Fibroblast of skin of left quadriceps (primary cell): ENCODE data around the gene SPAG4.

Experiments
- DNase-seq, 2 experiments: peaks; one replicate each; pipeline ENCODE4 v3.0.0-alpha.2; 2013; ENCODE audit warnings: low read depth in 2 of 2

SPAG4 gene

DNA sequence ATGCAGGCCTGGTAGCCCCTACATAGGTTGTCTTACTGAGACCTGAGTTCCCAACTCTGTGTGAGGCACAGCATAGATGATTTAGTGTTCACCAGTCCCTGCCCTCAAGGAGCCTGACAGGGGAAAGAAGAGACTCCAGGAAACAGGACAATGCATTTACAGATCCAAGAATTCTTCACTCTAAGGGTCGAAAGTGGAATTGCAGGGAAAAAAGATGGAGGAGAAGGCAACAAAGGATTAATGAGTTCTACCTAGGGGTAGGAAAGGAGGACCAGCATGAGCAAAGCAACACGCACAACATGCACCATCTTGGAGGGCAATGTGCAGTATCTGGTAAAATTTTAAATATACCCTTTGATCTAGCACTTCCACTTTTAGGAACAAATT is 5.9 kb downstream of the SPAG4 start:
- DNase-seq = no peak

DNA sequence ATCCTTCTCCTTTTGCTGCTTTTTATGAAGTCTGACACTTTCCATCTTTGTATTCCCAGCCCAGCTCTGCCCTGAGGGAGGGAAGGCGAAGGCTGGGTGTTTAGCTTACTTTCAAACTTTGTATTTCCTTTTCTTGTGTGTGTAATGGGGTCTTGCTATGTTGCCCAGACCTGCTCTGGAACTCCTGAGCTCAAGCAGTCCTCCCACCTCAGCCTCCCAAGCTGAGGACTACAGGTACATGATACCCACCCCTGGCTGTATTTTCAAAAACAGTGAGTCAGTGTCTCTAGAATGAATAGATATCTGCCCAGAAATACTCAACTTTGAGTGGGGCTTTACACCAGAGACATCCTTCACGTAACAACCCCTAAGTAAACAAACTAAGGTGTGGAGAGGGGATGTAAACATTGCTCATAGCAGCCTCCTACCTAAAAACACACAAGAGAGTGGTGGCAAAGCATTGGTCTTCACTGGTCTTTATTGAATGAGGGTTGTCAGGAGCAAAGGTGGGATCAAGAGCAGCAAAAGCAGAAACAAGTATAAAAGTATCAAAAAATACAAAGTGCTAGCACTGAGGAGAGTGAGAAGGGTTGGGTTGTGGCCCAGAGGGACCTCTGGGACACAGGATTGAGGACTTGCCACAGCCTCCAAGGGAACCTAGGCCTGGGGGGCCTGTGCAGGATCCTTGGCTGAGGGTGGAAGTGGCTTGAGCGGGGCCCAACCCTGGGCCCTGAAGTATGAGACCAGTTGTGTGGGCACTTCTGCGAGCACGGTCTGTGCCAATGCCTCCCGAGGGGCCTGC is 10.2 kb downstream of the SPAG4 start:
- no peak for DNase-seq

DNA sequence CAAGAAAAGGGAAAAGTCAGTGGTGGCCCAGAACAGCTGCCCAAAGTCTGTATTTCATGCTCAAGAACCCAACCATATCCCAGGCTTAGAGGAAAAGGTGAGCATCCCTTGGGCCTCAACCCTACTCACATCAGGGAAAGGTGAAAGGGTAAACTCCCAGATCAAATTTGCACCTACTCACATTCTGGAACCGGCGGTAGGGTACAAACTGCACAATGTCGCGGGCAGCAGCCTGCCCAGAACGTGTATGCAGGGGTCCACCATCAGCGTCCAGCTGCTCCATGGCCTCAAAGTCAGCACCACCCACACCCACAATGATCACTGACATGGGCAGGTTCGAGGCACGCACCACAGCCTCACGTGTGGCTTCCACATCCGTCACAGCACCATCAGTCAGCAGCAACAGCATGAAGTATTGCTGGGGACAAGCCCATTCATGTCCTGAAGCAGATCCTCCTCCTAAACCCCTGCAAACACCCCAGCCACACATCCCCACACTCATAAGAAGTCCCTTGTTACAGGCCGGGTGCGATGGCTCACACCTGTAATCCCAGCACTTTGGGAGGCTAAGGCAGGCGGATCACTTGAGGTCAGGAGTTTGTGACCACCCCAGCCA is 10.9 kb downstream of the SPAG4 start:
- no peak for DNase-seq

DNA sequence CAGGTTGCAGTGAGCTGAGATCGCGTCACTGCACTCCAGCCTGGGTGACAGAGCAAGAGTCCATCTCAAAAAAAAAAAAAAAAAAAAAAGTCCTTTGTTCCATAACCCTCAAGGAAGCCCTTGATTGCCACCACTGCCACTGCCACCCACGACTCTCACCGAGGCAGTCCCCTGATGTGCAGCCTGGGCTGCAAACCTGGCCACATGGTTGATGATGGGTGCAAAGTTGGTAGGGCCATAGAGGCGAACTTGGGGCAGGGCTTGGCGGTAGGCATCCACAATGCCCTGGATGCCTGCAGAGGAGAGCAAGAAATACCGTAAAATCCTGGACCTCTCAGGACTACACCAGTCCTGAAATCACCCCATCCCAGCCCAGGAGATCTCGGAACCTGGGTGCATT is 11.5 kb downstream of the SPAG4 start:
- DNase-seq = no peak

DNA sequence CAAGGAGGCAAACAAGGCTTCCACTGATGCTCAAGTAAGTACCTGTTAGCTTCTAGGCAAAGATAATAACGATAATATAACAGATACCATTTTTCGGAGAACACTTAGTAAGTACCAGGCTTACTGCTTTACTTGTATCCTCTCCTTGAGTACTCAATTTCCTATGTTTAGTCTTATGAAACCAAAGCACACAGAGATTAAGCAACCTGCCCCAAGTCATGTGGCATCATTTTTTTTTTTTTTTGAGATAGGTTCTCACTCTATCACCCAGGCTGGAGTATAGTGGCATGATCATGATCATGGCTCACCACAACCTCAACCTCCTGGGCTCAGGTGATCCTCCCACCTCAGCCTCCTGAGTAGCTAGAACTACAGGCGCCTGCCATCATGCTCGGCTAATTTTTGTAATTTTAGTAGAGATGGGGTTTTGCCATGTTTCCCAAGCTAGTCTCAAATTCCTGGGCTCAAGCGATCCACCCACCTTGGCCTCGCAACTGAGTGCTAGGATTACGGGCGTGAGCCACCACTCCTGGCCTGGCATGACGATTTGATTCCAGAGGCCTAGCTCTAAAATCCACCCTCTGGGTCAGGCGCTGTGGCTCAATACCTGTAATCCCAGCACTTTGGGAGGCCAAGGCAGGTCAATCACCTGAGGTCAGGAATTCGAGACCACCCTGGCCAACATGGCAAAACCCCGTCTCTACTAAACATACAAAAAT is 14.0 kb downstream of the SPAG4 start:
- DNase-seq = no peak

DNA sequence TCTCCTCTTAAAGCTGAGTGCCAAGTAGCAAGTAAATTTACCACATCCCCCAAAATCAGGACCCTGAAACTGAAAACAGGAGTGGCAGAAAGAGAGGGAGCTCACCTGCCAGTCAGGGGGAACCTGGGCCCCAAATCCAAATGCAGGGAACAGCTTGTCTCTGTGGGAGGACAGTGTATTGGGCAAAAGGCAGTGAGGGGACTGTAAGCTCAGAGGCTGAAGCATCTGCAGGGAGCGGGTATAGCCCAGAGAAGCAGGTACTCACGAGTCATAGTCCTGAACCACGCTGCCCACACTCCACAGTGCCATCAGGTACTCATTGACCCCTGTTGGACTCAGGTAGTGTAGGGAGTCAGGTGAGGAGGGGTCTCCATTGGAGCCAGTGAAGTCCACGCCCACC is 15.0 kb downstream of the SPAG4 start:
- no peak for DNase-seq

DNA sequence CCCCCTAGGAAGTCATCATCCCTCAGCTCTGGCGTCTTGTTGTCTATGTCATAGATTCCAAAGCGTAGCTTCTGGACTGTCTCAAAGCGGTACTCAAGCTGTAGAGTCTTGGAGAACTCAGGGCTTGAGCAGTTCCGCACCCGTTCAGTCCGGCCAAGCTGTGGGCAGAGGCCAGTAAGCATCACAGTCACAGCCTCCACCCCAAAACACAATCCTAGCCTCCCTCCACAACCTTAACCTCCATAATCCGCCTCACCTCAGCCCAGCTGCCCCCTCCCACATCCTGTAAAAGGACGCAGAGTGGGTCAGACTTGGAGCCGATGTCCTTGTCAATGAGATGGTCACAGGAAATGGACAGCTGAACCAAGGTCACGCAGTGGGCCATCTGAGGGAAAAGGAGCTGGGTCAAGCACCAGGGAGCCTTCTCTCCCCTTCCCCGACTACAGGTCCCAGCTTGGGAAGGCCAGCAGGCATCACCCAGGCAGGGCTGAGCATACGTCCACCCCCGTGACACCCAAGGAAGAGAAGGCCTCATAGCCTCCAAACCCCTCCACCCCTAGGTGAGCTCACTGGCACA is 17.0 kb downstream of the SPAG4 start:
- no peak for DNase-seq

DNA sequence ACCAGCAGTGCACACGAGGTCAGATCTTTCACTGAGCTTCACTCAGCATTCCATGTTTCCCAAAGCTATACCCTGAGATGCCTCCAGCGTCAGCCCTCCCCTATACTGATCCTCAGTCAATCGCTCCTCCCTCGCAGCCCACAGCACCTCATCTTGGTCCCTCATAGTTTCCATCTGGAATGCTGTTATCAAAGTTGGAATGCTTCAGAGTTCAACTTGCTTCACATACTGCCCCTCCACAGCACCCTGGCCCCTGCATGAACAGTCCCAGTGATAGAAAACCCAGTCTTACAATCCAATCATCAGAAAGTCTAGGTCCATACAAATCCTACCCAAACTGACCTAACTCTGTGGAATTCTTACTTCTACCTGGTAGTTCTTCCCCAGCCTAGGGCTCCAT is 20.0 kb downstream of the SPAG4 start:
- DNase-seq = no peak

DNA sequence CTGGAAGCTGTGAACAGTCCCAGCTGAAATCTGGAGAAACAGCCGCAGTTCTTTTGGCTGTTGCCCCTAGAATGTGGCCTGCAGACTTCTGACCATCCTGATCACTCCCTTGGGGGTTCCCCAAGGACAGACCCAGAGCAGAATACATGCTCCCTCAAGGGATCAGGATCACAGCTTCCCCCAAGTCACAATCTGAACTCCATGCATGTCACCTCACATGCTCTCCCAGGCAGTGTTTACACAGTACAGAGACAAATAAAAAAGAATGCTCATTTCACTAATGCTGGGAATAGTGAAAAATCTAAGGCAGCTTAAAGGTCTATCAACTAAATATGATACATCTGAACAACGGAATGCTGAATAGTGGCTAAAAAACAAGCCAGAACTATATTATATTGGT is 20.5 kb downstream of the SPAG4 start:
- DNase-seq = no peak

DNA sequence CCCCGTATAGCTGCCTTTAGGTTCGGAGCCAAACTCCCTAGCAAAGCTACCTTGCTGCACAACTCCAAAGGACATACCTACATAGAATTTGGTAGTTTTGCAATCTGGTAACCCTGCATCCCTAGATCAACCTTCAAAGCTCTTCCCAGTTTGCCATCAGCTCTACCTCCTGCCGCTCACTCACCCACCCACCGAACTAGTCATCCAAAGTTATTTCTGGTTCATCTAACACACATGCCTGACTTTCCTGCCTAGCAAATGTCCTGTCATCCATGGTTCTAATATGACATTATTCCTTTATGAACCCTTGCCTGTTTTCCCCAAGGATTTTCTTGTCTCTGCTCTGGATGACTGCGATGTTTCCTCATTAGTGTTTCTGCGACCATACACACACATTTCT is 21.6 kb downstream of the SPAG4 start:
- DNase-seq = no peak

DNA sequence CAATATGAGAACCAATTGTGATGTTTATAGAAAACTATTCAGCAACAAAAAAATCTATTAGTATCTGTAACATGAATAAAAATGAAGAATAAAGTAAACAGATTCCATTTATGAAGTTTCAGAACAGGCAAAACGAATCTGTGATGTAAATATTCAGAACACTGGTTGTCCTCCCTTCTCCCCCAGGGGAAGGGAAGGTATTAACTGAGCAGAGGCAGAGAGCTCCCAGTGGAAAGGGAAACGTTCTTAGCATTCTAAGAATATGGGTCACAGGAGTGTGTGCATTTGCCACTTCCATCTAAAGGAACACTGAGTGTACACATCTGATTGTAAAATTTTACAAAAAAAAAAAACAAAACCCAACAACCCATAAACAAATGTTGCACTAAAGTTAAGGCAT is 23.1 kb downstream of the SPAG4 start:
- DNase-seq = no peak

DNA sequence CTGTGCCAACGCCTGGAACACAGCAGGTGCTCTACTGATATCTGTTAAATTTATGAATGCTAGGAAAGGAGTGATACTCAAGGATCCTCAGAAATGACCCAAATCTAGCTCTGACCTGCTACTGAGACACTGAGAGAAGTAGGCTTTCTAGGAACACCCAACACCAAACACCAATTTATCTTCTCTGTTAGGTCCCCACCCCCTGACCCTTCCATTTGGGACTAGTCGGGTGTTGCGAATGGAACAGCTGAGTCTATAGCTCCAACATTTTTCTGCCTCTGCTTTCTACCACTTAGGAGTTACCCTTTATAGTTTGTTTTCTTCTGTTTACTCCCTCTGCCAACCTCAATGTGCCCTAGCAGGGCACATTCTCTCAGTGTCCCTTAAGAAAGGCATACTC is 25.1 kb downstream of the SPAG4 start:
- no peak for DNase-seq

DNA sequence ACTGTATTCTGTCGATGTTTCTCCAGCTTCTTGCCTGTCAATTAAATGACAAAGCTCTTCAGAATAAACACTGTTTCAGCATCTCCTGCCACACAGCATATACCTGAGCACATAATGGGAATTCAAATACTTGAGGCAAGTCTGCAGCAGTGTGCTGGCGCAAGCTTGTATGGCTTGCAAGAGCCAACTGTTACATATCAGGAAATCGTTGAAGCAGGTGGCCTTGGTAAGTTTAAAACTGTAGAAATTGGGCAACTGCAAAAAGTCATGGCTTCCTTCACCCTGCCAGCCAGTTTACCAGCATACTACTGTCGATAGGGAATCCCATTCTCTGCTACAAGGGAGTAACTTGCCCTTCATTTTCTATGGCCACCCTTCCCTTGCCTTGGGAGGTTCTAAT is 26.1 kb downstream of the SPAG4 start:
- no peak for DNase-seq

DNA sequence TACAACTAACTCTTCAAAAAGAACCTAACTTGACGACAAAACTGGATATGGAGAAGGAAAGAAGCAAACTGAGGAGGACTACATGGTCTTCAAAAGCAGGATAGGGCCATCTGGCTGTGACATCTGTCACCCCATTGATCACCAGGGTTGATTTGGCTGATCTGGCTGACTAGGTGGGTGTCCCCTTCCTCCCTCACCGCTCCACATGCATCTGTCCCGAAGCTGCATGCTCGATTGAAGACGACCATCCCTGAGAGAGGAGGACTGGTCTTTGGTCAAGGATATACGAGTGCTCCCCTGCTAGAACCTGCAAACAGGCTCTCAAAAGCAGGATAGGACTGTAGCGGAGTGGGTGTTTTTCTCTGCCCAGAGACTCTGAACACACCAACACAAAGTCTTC is 27.4 kb downstream of the SPAG4 start:
- no peak for DNase-seq

DNA sequence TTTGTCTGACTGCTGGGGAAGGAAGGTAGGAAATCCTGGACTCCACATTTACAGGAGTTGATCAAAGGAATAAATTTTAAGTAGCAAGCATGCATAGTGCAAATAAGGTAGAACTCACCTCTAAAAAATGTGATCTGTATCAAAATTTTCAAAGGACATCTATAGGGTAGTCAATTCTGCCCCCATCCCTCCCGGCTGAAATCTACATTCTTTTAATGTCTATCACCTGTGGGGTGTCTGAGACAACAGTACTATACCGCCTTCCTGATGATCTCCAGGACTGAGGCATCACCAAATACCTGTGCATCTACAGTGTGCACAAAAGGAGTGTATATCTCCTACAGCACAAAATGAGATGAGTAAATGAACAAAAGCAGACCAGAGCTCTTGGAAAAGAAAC is 29.2 kb downstream of the SPAG4 start:
- no peak for DNase-seq

DNA sequence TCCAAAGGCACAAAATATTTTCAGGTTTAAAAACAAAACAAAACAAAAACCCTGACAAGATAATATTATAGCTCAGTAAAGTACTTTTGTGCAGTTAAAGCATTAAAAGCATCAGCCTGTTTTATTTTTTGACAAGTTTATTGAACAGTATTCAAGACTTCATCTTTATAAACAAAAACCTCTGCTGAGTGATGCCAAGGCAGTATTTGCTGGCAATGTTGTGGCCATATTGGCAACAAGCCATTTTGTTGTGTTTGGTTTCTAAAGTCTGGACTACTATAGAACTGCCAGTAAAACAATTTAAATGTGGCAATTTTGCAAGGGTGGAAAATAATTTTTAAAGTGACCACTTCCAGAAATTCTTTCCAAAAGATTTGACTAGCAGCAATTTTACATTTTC is 33.2 kb downstream of the SPAG4 start:
- DNase-seq = no peak

DNA sequence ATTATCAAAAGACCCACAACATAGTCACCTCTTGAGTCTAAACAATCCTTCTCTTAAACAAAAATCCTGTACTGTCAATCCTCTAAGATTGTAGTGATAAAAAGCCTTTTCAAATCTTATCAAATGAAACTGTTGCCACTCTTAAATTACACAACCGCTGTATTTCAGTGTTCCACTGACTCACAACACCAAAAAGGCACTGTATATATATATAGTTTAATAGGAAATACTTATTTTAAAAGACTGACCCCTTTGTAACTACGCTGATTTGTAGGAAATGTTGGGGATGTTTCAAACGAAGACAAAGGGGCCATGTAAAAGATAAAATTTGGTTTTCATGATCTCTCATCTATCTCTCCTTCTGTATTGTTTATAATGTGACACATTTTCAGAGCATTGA is 35.0 kb downstream of the SPAG4 start:
- DNase-seq = no peak

DNA sequence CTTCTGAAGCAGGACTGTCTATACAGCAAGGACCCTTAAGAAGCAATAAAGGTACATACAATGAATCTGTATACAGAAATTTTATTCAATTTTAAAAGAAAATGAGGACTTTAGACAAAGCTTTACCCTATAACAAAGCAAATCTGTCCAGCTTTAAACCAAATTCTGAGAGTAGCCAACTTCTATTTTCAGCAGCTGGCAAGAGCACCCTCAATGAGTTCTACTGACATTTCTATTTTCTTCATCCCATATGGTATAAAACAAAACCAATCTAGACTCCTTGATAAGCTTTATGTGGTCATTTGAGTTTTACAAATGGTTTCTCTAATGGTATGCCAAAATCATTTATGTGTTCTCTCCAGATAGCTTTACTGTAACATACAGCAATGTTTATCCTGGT is 36.3 kb downstream of the SPAG4 start:
- no peak for DNase-seq

DNA sequence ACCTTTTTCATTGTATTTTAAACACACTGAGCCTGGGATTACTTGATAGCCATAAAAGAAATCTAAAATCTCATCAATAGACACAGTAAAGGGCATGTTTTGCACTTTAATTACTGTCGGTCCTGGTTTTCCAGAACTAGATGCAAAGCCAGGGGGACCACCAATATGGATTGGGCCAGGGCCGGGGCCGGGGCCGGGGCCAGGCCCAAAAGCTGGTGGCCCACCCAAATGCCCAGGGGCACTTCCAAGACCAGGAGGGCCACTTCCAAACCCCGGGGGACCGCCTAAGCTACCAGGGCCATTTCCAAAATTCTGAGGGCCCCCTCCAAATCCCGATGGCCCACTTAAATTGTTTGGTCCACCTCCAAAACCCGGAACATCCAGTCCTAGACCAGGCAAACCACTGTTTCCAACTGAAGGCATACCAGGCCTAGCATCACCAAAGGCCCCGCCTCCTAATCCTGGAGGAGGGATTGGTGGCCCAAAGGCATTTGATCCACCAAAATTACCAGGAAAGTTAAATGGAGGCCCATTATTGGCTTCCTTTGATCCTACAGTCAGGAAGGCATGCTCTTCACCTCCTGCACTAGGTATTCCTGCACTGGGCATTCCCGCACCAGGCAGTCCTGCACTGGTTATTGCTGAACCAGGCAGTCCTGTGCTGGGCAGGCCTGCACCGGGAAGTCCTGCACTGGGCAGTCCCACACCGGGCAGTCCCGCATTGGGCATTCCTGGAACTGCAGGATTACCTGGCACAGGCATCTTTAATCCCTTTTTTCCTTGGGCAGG is 37.2 kb downstream of the SPAG4 start:
- no peak for DNase-seq

DNA sequence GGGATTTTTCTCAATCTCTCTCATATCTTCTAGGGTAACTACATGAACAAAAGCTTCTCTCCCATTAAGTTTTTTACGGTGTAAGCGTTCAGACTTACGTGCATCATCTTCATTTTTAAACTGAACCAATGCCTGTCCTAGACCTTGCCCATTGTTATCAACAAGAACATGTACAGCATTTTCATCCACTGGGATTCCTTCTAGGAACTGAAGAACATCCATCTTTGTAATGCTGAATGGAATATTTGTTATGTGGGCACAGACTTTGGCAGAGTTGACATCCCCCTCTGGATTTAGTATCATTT is 37.8 kb downstream of the SPAG4 start:
- DNase-seq = no peak

DNA sequence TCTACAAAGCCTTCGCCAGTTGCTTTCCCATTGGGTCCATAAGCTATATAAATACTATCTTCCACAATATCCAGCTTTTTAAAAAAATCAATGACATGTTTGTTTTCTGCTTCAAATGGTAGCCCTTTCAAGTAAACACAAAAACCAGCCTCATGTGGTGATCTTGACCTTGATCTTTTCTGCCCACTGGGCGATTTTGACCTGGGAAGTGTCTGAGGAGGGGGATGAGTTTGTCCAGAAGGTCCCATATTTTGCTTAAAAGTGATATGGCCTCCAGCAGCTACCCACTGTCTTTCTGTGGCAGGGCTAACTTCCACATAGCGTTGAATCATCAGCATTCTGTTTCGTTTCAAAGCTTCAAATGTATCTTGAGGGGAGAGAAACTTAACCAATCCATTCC is 38.3 kb downstream of the SPAG4 start:
- no peak for DNase-seq

DNA sequence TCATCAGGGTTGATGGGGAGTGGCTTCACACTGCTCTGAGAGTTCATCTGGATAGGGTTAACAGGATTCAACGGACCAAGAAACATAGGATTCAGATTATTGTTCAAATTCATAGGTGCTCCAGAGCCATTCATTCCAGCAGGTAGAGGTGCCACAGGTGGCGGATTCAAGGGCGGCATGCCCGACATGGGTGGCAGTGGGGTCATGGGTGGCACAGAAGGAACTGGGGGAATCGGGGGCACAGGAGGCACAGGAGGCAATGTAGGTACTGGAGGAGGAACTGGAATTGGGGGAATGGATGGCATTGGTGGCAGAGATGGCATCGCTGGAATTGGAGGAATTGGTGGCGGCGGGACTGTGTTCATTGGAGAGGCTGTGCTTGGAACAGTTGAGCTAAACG is 38.8 kb downstream of the SPAG4 start:
- no peak for DNase-seq
